GM18517 (cell line): Measurements from ENCODE around the gene LSM14B.
"Not testable (repeated sequence)": the region's sequence is repeated elsewhere in the genome, so short reads cannot be mapped to it uniquely, and the experiment has no call there.

ENCODE experiments used
- ATAC-seq: cut with Tn5 transposase; IDR thresholded peaks from one replicate; pipeline ENCODE4 v1.9.1; 2021; ENCODE audit warnings: mild to moderate bottlenecking, moderate library complexity; ENCODE audit not compliant: unreplicated experiment

The LSM14B gene

DNA sequence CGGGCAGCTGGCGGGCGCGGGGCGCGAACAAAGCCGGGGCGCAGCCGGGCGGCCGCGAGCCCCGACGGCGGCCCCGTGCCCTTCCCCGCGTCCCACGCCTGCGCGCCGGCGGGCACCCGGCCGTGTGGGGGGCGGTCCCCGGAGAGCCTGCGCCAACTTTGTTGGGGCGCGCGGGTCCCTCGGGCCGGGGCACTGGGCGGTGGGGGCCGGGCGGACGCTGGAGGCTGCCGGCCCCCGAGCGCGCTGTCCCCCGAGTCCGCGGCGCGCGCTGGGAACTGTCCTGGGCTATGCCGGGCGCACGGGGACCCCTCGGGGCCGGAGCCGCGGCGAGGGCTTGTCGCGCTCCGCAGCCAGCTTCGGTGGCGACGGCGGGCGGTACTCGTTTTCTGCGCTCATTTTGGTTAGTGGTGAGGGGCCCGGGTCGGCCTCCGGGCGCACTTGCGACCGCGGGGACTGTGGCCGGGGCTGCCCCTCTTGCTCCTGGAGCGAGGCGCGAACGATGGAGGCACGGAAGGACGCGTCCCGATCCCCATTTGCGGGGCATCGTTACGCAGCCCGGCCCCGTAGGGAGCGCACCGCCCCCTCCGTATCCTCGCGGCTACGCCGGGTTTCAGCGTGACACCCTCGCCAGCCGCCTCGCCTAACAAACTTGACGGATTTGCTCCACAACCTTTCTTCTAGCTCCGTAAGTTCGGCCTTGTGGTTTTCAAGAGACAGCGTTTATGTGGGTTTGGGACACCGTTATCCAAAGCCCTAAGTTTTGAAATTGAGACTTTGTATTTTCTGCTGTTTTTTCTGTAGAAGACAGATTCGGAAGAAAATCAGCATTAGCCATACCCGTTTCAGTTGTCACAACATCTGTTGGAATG, 21.9 kb downstream of the LSM14B start:
- ATAC-seq: no peak

DNA sequence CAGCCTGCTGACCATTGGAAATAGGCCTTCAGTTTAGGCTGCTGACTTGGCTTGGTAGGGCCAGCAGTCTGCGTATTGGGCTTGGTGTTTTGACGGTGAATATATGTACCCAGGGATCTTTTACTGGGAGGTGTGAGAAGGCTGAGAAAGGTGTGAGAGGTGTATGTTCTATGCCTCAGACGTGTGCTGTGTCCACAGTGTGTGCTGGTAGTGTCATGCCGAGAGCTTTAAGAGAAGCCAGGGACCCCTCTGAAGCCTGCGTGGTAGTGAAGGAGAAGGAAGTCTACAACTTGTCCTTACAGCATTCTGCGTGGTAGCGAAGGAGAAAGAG, 23.4 kb downstream of the LSM14B start:
- no peak for ATAC-seq

DNA sequence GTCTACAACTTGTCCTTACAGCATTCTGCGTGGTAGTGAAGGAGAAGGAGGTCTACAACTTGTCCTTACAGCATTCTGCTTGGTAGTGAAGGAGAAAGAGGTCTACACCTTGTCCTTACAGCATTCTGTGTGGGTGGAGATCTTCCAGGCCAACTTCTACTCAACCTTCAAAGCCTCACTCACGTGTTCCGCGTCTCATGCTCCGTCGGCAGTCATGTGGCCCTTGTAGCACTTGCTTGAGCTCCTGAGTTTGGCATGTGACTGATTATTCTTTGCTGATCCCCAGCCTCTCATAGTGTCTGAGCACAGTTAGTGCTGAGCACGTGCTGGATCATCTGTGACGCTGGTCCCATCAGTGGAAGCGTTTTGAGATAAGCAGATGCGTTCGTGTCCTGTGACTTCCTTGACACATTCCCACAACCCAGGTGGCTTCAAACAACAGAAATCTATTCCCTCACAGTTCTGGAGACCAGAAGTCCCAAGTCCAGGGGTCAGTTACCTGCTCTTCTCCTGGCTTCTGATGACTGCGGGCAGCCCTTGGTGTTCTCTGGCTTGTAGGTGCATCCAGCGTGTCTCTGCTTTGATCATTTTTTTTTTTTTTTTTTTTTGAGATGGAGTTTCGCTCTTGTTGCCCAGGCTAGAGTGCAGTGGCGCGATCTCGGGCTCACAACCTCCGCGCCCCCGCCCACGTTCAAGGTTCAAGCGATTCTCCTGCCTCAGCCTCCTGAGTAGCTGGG, 23.9 kb downstream of the LSM14B start:
- ATAC-seq: no peak

DNA sequence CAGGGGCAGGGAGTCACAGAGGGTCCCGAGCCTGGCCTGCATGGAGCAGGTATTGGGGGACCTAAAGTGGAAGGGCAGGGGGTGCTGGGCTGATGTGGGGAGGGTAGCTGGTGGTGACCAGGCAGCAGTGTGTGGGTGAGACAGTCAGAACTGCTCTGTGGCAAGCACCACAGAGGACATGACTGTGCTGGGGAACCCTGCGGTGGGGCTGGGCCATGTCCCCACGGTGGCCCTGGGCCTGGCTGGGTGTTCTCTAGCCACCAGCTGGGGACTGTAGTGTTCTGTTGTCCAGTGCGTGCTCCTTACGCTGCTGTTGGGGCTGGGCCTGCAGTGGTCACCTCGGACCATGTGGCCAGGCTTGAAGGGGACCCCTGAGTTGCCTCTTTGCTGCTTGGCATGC, 24.9 kb downstream of the LSM14B start:
- no peak for ATAC-seq

DNA sequence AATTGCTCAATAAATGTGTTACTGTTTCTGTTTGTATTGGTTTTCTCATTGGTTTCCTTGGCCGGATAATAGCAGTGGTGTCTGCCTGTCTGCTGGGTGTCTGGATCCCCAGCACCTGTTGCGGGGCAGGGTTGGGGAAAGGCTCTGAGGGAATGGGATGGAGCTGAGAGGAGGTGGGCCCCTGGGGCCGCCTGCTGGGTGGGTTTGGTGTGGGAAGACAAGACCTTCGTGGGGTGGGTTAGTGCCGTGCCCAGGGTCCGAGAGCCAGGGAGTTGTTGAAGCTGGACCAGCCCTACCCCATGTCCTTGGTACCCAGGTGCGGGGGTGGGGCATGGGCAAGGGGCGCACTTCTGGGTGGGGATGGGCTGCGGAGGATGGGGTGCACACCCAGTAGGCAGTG, 25.3 kb downstream of the LSM14B start:
- no peak for ATAC-seq

DNA sequence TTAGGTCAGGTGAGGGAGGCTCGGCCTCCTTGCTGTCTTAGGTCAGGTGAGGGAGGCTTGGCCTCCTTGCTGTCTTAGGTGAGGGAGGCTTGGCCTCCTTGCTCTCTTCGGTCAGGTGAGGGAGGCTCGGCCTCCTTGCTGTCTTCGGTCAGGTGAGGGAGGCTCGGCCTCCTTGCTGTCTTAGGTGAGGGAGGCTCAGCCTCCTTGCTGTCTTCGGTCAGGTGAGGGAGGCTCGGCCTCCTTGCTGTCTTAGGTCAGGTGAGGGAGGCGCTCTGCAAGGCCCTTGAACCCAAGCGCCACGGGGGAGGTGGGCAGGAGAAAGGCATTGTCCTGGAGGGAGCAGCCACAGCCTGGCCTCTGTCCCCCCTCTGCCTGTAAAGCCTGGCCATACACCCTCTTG, 26.1 kb downstream of the LSM14B start:
- not testable (repeated sequence) for ATAC-seq

DNA sequence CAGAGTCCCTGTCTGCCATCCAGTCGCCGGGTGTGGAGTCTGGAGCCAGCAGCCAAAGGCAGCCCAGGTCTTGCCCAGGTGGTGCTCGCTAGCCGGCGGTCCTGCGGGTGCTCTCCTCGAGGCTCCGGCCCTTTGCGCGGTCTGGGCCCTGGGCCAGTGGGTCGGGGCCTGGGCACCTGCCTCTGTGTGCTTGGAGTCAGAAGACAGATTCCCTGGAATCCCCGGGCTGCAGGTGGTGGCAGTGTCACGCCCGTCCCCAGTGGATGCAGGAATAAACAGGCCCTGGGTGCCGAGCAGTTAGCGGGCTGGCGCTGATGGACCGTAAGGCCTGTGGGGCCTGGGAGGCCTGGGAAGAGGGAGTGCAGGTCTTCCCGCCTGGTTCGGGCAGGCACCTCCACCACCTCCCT, 26.6 kb downstream of the LSM14B start:
- ATAC-seq: no peak

DNA sequence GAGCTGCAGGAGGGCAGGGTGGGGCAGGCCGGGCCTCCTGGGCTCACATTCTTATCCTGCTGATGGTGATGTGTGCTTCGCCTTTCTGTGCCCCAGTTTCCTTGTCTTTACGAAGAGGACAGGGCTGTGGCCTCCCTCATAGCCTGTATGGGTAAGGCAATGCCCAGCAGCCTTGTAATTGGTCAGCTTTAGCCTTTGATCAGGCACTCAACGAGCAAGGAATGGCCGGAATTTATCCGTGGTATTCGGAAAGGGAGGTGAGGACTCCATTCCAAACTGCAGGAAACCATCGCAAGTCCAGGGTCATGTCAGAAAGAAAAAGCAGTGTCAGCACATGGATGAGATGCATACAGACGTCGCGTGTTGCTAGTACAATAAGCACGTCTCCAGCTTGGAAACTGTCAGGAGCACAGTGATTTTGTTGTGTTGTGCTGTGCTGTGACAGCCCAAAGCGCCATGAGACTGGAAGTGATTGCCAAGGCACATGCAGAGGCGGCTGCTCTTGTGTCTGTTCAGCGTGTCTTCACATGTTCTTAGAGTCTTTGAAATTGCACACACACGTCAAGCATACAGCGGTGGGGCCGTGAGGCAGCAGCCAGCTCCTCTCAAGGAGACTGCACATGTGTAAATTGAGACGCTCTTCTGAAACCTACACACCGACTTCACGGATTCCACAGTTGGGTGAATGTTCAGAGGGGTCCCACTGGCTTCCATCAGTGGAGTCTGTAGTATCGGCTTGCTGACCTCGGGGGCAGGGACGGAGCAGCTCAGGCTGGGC, 27.4 kb downstream of the LSM14B start:
- ATAC-seq: no peak

DNA sequence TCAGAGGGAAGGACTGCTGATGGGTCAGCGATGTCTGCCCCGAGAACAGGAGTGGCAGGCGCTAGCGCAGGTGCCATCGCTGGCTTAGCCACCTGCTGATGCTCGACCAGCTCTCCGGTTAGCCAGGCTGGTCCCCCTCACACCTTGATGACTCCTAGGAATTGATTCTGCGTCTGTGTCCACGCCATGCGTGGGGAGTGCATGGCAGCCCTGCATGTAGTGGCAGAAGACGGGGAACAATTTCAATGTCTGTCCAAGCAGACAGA, 28.0 kb downstream of the LSM14B start:
- no peak for ATAC-seq

DNA sequence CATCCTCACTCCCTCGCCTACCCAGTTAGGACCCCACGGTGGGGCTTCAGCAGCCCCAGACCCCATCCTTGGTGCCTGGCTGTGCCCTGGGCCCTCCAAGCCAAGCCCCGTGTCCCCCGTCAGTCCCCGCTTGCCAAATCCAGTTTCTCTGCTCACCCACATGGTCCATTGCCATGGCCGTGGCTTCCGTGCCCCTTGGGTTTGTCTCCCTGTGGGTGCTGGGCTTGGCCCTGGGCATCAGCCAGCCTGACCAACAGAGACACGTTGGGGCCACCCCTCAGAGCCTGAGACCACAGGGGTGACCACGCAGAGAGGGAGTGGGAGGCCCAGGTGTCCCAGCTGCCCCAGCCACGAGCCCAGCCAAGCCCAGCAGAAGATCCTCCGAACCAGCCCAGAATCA, 28.9 kb downstream of the LSM14B start:
- ATAC-seq: no peak

DNA sequence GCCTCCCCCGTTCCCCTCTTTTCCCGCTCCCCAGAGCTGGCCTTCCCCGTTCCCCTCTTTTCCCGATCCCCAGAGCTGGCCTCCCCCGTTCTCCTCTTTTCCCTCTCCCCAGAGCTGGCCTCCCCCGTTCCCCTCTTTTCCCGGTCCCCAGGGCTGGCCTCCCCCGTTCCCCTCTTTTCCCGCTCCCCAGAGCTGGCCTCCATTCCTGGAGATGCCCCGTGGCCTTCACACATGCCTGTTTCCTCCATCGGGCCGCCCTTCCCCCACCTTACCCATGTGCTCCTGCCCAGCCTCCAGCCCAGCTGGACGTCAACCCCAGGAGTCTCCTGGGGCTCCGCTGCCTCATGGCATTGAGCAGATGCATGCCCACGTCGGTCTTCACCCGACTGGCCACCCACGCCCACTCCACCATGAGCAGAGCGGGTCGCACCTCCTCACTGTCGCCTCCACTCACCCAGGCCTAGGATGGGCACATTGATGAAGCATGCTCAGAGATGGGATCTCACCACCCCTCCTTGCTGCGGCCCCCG, 29.6 kb downstream of the LSM14B start:
- no peak for ATAC-seq

DNA sequence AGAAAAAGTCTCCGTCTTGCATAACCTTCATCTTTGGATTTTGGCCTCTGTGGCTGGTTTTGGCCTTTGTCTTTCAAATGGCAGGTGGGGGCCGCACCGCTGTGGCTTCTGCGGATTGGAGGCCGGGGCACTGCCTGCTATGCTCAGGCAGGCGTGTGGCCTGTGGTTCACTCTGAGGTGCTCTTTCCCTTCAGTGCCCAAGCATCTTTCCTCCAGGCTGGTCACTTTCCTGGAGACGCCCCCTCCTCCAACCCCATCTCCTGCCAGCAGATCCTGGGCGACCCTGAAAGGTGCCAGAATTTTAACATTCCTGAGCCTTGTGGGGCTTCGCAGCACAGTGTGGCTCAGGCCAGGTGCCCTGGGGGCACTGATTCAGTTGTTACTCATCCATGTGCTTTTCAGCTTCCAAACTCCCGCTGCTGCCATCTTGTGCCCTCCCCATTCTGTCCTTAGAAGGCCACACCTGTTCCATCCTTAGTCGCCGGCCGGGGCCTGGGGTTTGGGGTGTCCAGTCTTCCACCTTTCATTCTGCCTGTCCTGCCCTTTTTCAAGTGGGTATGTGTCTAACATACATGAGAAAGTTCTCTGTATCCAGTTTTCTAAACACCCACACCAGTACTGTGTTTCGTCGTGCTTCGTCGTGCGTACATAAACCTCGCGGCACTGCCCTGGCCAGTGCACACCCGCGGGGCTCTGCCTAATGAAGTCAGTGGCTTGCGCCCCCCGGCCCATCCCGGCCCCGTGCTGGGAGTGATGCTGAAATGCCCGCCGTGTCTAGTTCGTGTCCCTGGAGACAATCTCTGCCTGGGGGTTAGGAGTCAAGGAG, 33.4 kb downstream of the LSM14B start:
- no peak for ATAC-seq

DNA sequence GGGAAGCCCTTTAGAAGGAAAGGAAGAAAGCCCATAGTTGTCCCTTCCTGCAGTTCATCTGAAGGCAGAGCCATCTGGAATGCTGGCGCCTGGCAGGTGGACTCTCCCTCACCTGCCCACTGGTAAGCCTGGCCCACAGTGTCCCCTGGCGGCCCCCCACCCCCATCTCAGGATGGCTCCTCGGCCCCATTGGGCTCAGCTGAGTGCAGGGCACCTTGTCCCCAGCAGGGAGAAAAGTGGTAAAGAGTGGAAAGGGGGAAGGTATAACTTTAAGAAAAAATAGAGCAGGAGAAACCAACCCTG, 33.9 kb downstream of the LSM14B start:
- no peak for ATAC-seq

DNA sequence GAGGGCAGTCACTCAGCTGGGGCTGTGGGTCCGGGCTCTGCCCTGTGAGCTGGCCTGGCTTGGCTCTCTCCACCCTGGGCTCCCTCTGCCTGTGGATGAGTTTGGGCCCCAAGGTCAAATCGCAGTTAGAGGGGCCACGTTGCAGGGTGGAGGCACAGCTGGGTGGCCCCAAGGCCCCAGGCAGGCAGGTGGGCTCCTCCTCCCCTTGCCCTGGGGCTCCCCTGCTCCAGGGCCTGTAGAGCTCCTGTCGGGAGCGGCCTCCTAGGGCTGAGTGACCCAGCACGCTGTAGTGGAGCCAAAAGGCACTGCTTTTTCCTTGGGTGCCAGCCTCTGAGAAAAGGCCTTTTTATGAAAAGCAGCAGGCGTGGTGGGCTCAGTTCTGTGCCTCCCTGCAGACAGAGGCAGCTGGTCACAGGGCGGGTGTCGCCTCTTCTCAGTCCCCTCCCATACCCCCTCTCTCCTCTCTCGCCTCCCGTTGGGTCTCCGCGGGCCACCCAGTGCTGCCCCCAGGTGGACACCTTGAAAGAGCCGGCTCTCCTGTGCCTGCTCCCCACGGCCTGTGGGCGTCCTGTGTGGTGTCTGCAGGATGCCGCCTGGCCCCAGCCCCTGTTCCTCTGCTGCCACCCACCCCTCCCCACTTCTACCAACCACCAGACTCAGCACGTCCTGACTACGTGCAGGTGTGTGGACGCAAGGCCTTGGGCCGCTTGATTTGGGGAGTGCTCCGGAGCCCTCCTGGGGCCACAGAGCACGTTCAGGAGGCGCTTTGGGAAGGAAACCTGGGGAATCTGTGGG, 34.5 kb downstream of the LSM14B start:
- no peak for ATAC-seq

DNA sequence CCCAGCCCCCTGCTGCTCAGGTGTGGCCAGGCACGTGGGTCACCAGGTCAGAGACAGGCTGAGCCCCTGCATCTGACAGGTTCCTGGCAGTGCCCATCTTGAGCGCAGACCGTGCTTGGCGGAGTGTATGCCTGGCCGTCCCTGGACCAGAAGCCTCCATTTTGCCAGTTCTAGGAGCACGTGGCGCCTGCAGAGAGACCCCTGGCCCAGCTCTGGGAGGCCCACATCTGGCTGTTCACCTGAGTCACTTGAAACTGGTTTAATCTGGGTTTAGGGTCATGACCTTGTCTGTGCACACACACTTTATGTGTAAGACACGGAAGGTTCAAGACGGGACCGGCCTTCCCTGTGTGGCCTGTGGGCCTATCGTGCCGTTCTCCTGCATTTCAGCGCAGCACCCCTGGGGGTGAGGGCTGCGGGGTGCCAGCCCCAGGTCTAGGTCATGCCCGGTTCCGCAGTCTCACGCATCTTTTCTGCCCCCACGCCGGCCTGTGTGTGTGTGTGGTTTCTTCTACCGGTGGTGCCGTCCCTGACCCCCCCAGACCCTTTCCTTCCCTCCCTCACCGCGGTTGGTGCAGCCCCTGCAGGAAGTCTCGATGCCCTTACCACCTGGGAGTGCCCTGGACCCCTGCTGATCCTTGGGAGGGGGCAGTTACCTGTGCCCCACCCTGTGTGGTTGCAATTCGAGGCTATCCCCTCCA, 35.3 kb downstream of the LSM14B start:
- ATAC-seq: no peak

DNA sequence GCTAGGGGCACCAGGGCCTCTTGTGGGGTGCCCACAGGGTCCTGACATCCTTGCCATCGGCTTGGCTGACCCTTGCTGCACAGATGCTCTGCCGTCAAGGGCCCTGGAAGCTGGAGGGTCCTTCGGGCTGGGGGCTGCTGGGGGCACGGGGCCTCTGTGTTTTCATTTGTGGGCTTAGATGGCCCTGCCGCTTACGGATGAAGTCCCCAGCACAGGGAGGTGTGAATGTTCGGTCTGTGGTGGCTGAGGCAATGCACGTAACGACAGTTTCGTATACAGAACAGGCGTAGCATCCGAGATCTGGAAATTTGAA, 35.8 kb downstream of the LSM14B start:
- ATAC-seq: no peak

DNA sequence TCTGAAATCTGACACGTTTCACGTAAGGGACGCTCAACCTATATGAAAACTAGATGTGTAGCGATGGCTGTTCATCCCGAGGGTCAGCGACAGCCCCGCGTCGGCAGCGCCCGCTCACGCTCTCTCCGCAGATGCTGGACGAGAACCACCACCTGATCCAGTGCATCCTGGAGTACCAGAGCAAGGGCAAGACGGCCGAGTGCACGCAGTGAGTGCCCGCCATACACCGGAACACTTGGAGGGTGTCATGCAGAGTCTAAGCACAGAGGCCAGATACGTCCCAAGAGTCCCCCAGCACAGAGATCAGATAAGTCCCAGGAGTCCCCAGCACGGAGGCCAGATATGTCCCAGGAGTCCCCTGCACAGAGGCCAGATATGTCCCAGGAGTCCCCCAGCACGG, 36.3 kb downstream of the LSM14B start:
- no peak for ATAC-seq

DNA sequence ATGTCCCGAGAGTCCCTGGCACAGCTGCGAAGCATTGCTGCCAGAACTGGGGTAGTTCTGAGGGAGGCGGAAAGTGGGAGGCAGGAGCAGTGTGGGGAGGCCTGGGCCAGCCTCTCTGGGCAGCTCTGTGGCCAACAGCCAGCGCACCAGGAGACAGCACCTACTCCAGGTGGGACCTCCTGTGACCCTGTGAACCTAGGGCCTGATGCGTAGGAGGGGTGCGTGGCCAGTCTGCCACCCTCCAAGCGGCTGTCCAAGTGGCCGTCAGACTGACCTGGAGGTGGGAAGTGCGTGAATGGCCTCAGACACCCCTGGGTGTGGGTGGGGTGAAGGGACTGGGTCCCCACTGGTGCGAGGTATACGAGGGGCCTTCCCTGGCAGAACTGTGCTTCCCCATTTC, 36.8 kb downstream of the LSM14B start:
- no peak for ATAC-seq

DNA sequence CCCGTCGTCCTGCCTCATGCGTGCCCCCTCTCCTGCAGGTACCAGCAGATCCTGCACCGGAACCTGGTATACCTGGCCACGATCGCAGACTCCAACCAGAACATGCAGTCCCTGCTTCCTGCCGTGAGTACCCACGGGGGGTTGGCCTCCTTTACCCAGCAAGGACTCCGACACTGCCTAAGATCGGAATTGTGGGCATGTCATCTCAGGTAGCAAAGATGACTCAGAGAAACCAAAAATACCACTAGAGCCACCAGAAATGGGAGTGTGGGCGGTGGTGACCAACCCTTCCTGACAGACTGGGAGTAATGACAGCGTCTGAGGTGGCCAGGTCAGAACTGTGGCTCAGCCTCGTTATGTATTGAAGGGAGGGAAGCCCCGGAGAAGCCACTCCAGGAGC, 37.6 kb downstream of the LSM14B start:
- no peak for ATAC-seq

DNA sequence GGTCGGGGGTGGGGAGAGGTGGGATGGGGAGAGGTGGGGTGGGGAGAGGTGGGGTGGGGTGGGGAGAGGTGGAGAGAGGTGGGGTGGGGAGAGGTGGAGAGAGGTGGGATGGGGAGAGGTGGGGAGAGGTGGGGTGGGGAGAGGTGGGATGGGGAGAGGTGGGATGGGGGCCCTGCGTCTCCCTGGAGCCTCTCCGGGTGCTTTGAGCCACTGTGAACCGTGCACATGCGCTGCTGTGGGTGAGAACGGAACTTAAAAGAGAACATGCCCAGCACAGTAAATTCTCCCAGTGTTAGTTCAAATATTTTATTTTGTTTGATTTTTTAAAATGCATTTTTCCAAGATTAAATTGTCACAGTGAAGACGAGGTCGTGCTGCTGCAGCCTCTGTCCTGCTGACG, 38.0 kb downstream of the LSM14B start:
- ATAC-seq: no peak
